NCI-H748 treated with DMSO at 0.1 percent for 48 hours (cell line): Measurements from ENCODE around the gene LMO1.
A peak's percentile ranks its signal among the peaks of the same experiment; 100 is the strongest.

Source experiments
- DNase-seq: peaks from one replicate; lab custom pipeline; 2025; lab: John Stamatoyannopoulos, UW

LMO1 gene

GRCh38 chr11:8288166-8288772 is 24.6 kb upstream of the LMO1 start:
- DNase-seq, result no peak

- DNase-seq, result no peak
Measured at GRCh38 chr11:8287703-8288102, 24.0 kb upstream of the LMO1 start.

GRCh38 chr11:8287297-8287696 is 23.6 kb upstream of the LMO1 start:
- no peak for DNase-seq

GRCh38 chr11:8286886-8287285 is 23.2 kb upstream of the LMO1 start:
- no peak for DNase-seq

GRCh38 chr11:8285796-8286195 is 22.1 kb upstream of the LMO1 start:
- DNase-seq, result no peak

- no peak for DNase-seq
Measured at GRCh38 chr11:8285228-8285627, 21.6 kb upstream of the LMO1 start.

GRCh38 chr11:8283465-8284230 is 20.0 kb upstream of the LMO1 start:
- peak; percentile 46 for DNase-seq

GRCh38 chr11:8283100-8283464 is 19.4 kb upstream of the LMO1 start:
- no peak for DNase-seq

GRCh38 chr11:8282631-8283030 is 19.0 kb upstream of the LMO1 start:
- DNase-seq, result peak; percentile 29

GRCh38 chr11:8281266-8281665 is 17.6 kb upstream of the LMO1 start:
- no peak for DNase-seq

GRCh38 chr11:8277691-8278090 is 14.0 kb upstream of the LMO1 start:
- no peak for DNase-seq

GRCh38 chr11:8276528-8276927 is 12.8 kb upstream of the LMO1 start:
- no peak for DNase-seq

- DNase-seq, result no peak
Measured at GRCh38 chr11:8273287-8273686, 9.6 kb upstream of the LMO1 start.

- no peak for DNase-seq
Measured at GRCh38 chr11:8271106-8271886, 7.6 kb upstream of the LMO1 start.

GRCh38 chr11:8269636-8270035 is 6.0 kb upstream of the LMO1 start:
- DNase-seq, result no peak

- DNase-seq, result no peak
Measured at GRCh38 chr11:8268530-8269400, 5.1 kb upstream of the LMO1 start.

GRCh38 chr11:8267831-8268529 is 4.3 kb upstream of the LMO1 start:
- DNase-seq, result no peak

- DNase-seq, result no peak
Measured at GRCh38 chr11:8267280-8267679, 3.6 kb upstream of the LMO1 start.

- DNase-seq, result no peak
Measured at GRCh38 chr11:8266246-8267241, 2.9 kb upstream of the LMO1 start.

- no peak for DNase-seq
Measured at GRCh38 chr11:8265681-8266241, 2.1 kb upstream of the LMO1 start.
